Neural cell (in vitro differentiated cells): Measurements from ENCODE around the gene UBALD1.

Experiments used
- CTCF ChIP-seq: fragments of 450-650 bp; IDR thresholded peaks from 2 replicates; pipeline ENCODE4 v1.5.1; 2014; ENCODE audit warnings: antibody characterized with exemption, mild to moderate bottlenecking, moderate library complexity; ENCODE audit not compliant: poor library complexity, severe bottlenecking
- REST ChIP-seq: IDR thresholded peaks from 2 replicates; pipeline ENCODE4 v1.6.1; 2012; ENCODE audit warnings: borderline replicate concordance

GRCh38 chr16:4617880-4618279 lies 3.2 kb upstream of the UBALD1 start:
- TF ChIP-seq CTCF = no peak
- no peak for TF ChIP-seq REST
